Caco-2 (cell line): ENCODE measurements around the gene TP53BP1. TPM values are rescaled to one million over a fixed set of nuclear protein-coding genes. Genes with fewer than 3 reads are reported as not detected.

Experiments
- BruUV-seq: library from RNA; stranded (reverse); fragments of 400-500 nt; replicated peaks from 2 replicates; lab custom pipeline; 2021; lab: Mats Ljungman, UMichigan
- CTCF ChIA-PET: fragments of 300-600 bp; sonication (Branson Sonifier 250); formaldehyde crosslinking; loops from one replicate; lab custom pipeline; 2022; ENCODE audit warnings: antibody characterized with exemption; lab: Charles Lee
- POLR2A ChIA-PET: fragments of 300-600 bp; sonication (Branson Sonifier 250); formaldehyde crosslinking; loops from one replicate; lab custom pipeline; 2022; ENCODE audit warnings: antibody characterized with exemption; lab: Charles Lee
- DNase-seq, 2 experiments: peaks; one replicate each; pipeline versions ENCODE4 v3.0.0 to v3.0.0-alpha.2; 2020 to 2022
- H3K27me3 ChIP-seq: replicated peaks from 2 replicates; pipeline ENCODE4 v1.6.0; 2011; ENCODE audit warnings: low read length; ENCODE audit not compliant: control insufficient read depth, insufficient read depth
- H3K36me3 ChIP-seq: 2 replicates; pipeline ENCODE4 v1.5.1; 2011; ENCODE audit warnings: low read length; ENCODE audit not compliant: control insufficient read depth, insufficient read depth
- H3K4me1 ChIP-seq: fragments of 250-450 bp; sonication (Bioruptor Pico); 2 replicates; pipeline ENCODE4 v1.5.1; 2020; ENCODE audit warnings: mild to moderate bottlenecking
- H3K4me3 ChIP-seq: 2 replicates; pipeline ENCODE4 v1.5.1; 2011; ENCODE audit warnings: low read depth, mild to moderate bottlenecking, control low read depth, low read length
- H3K9me3 ChIP-seq: fragments of 250-450 bp; sonication (Bioruptor Pico); 2 replicates; pipeline ENCODE4 v1.5.1; 2020; ENCODE audit warnings: mild to moderate bottlenecking, moderate library complexity
- H3K27ac Mint-ChIP-seq: one replicate; pipeline ENCODE4 v1.8.0; 2022; ENCODE audit warnings: mixed read lengths; ENCODE audit not compliant: unreplicated experiment
- H3K27me3 Mint-ChIP-seq: one replicate; pipeline ENCODE4 v1.8.0; 2022; ENCODE audit warnings: mixed read lengths; ENCODE audit not compliant: insufficient read depth, unreplicated experiment
- H3K36me3 Mint-ChIP-seq: one replicate; pipeline ENCODE4 v1.8.0; 2022; ENCODE audit warnings: mild to moderate bottlenecking, mixed read lengths; ENCODE audit not compliant: insufficient read depth, unreplicated experiment
- H3K4me1 Mint-ChIP-seq: one replicate; pipeline ENCODE4 v1.8.0; 2022; ENCODE audit warnings: low read depth, mixed read lengths; ENCODE audit not compliant: unreplicated experiment
- H3K4me3 Mint-ChIP-seq: one replicate; pipeline ENCODE4 v1.8.0; 2022; ENCODE audit warnings: mild to moderate bottlenecking, moderate library complexity, mixed read lengths; ENCODE audit not compliant: unreplicated experiment
- H3K9me3 Mint-ChIP-seq: one replicate; pipeline ENCODE4 v1.8.0; 2022; ENCODE audit warnings: mixed read lengths; ENCODE audit not compliant: unreplicated experiment
- CTCF ChIP-seq, 2 experiments: fragments of 200-600 bp in 1 of 2; IDR thresholded peaks; 1 replicate in 1 of 2; 2 replicates in 1 of 2; pipeline versions ENCODE4 v1.5.1 to v1.8.0; 2011 to 2022; ENCODE audit warnings: antibody characterized with exemption in 1 of 2, control low read depth in 1 of 2, inconsistent platforms in 1 of 2, low read depth in 1 of 2, low read length in 1 of 2, mild to moderate bottlenecking in 1 of 2, moderate library complexity in 1 of 2; ENCODE audit not compliant: insufficient read depth in 1 of 2, severe bottlenecking in 1 of 2, unreplicated experiment in 1 of 2
- intact Hi-C: fragments of 100-400 bp; cut with micrococcal nuclease; formaldehyde crosslinking; loops from one replicate; pipeline ENCODE4 v1.10.0; 2022; ENCODE audit not compliant: unreplicated experiment
- total RNA-seq: library from RNA; stranded (reverse); gene quantifications from 2 replicates; pipeline ENCODE4 v1.2.3, GENCODE V29; 2022

Gene TP53BP1
- total RNA-seq, 1 experiment from 2014 or later: 39.8 TPM

GRCh38 chr15:43527802-43528541, 35.0 kb upstream of the TP53BP1 start:
- no peak overlapping the region for H3K4me3 Mint-ChIP-seq
- no peak for TF ChIP-seq CTCF (IDR thresholded peaks at IDR 0.05; ENCODE audit: insufficient read depth in 1 of 2, low read depth in 1 of 2, low read length in 1 of 2, severe bottlenecking in 1 of 2, unreplicated experiment in 1 of 2)
- Histone ChIP-seq H3K27me3 (no peaks in the 10 kb centered on the region), H3K9me3 (no peaks in the 10 kb centered on the region), H3K36me3 (no peaks in the 10 kb centered on the region), H3K4me3 (no peak overlapping the region), H3K4me1 (no peaks in the 10 kb centered on the region)
- H3K4me1 Mint-ChIP-seq: no peaks in the 10 kb centered on the region
- no peak overlapping the region for H3K27ac Mint-ChIP-seq
- intact Hi-C loops: no loop called here
- BruUV-seq: no TSS peak
- DNase-seq: no peak
- H3K9me3 Mint-ChIP-seq: no peaks in the 10 kb centered on the region
- ChIA-PET POLR2A (no interaction called here), CTCF (interaction anchor here (0.9 kb wide), 1 partner anchor 14 kb away, joined by 3 read pairs; no protein-coding TSS in a partner anchor)
- peaks cover 5% of the 10 kb centered on the region for H3K36me3 Mint-ChIP-seq
- peaks cover 6% of the 10 kb centered on the region for H3K27me3 Mint-ChIP-seq

GRCh38 chr15:43527016-43527801, 34.3 kb upstream of the TP53BP1 start:
- BruUV-seq: no TSS peak
- H3K27ac Mint-ChIP-seq: no peak overlapping the region
- Histone ChIP-seq H3K27me3 (no peaks in the 10 kb centered on the region), H3K9me3 (no peaks in the 10 kb centered on the region), H3K4me1 (no peaks in the 10 kb centered on the region), H3K4me3 (no peak overlapping the region), H3K36me3 (no peaks in the 10 kb centered on the region)
- ChIA-PET POLR2A (no interaction called here), CTCF (interaction anchor here (0.9 to 1.3 kb wide), 2 partner anchors 13 kb away, joined by 3 read pairs; no protein-coding TSS in a partner anchor)
- intact Hi-C loops: no loop called here
- no peak overlapping the region for H3K4me3 Mint-ChIP-seq
- DNase-seq: no peak
- peaks cover 11% of the 10 kb centered on the region for H3K27me3 Mint-ChIP-seq
- no peaks in the 10 kb centered on the region for H3K9me3 Mint-ChIP-seq
- no peaks in the 10 kb centered on the region for H3K4me1 Mint-ChIP-seq
- H3K36me3 Mint-ChIP-seq: peaks cover 5% of the 10 kb centered on the region
- TF ChIP-seq CTCF (IDR thresholded peaks at IDR 0.05; ENCODE audit: insufficient read depth in 1 of 2, low read depth in 1 of 2, low read length in 1 of 2, severe bottlenecking in 1 of 2, unreplicated experiment in 1 of 2): no peak

- peaks cover 13% of the 10 kb centered on the region for H3K27me3 Mint-ChIP-seq
- POLR2A ChIA-PET: interaction anchor here (0.6 kb wide), 1 partner anchor 19 kb away, joined by 7 read pairs; no protein-coding TSS in a partner anchor
- CTCF ChIA-PET: interaction anchor here (1.3 kb wide), 1 partner anchor 12 kb away, joined by 3 read pairs; no protein-coding TSS in a partner anchor
Observed at GRCh38 chr15:43526261-43526930, 33.4 kb upstream of the TP53BP1 start.

More at GRCh38 chr15:43526261-43526930, 33.4 kb upstream of the TP53BP1 start:
- no peaks in the 10 kb centered on the region for H3K4me1 ChIP-seq
- BruUV-seq: no TSS peak
- intact Hi-C loops: no loop called here
- no peaks in the 10 kb centered on the region for H3K9me3 Mint-ChIP-seq
- H3K4me3 Mint-ChIP-seq: no peak overlapping the region
- H3K9me3 ChIP-seq: no peaks in the 10 kb centered on the region
- no peak overlapping the region for H3K4me3 ChIP-seq
- no peak for TF ChIP-seq CTCF (IDR thresholded peaks at IDR 0.05; ENCODE audit: insufficient read depth in 1 of 2, low read depth in 1 of 2, low read length in 1 of 2, severe bottlenecking in 1 of 2, unreplicated experiment in 1 of 2)
- no peaks in the 10 kb centered on the region for H3K27me3 ChIP-seq
- no peaks in the 10 kb centered on the region for H3K4me1 Mint-ChIP-seq
- H3K36me3 ChIP-seq: no peaks in the 10 kb centered on the region
- H3K36me3 Mint-ChIP-seq: peaks cover 5% of the 10 kb centered on the region
- no peak overlapping the region for H3K27ac Mint-ChIP-seq
- no peak for DNase-seq
